ENCODE results near the gene GNE.

The GNE gene

GRCh38 chr9:36191686-36192085 is 66.6 kb downstream of the GNE start:
- H3K79me2 ChIP-seq (ENCODE audit: control insufficient read depth, insufficient read depth, low read length, poor library complexity) = peaks cover 19% of the 10 kb centered on the region
- H3K23ac ChIP-seq (ENCODE audit: low read length) = no peak overlapping the region
- peak overlapping the region; percentile 100 for H3K4ac ChIP-seq (ENCODE audit: low read depth, low read length)
- no peak overlapping the region for H4K91ac ChIP-seq (ENCODE audit: low read depth, low read length)
- H3K36me3 ChIP-seq (ENCODE audit: control insufficient read depth in 1 of 2, insufficient read depth in 2 of 2, low read length in 2 of 2) = peaks cover 0 to 4% of the 10 kb centered on the region in 2 experiments
- no peaks in the 10 kb centered on the region for H3K9me3 ChIP-seq (ENCODE audit: insufficient read depth, low read depth, low read length)
- H2BK5ac ChIP-seq (ENCODE audit: low read depth, low read length, poor library complexity) = peak overlapping the region; percentile 22
- DNase-seq = no peak
- H4K8ac ChIP-seq (ENCODE audit: low read depth, low read length) = peak overlapping the region; percentile 56
- H3K4me3 ChIP-seq (ENCODE audit: low read depth, low read length) = peak overlapping the region; percentile 58
- peak overlapping the region; percentile 26 for H3K18ac ChIP-seq (ENCODE audit: low read length)
- H3K14ac ChIP-seq (ENCODE audit: low read length) = no peak overlapping the region
- peak overlapping the region; percentile 70 for H3K4me2 ChIP-seq (ENCODE audit: low read length)
- no peaks in the 10 kb centered on the region for H3K27me3 ChIP-seq (ENCODE audit: insufficient read depth, low read length)
- H4K12ac ChIP-seq (ENCODE audit: low read depth, low read length) = no peak overlapping the region
- H2AFZ ChIP-seq (ENCODE audit: insufficient read depth, low read length, poor library complexity) = no peak overlapping the region
- peaks cover 14% of the 10 kb centered on the region for H3K79me1 ChIP-seq (ENCODE audit: low read length)
- no peak overlapping the region for H2BK12ac ChIP-seq (ENCODE audit: low read length)
- peaks cover 7 to 20% of the 10 kb centered on the region in 2 experiments for H3K4me1 ChIP-seq (ENCODE audit: control insufficient read depth in 1 of 2, insufficient read depth in 2 of 2, low read length in 2 of 2)
- H3K9ac ChIP-seq (ENCODE audit: low read length) = peak overlapping the region; percentile 41
- no peak overlapping the region for H3K27ac ChIP-seq (ENCODE audit: low read depth, low read length)
- H2AK5ac ChIP-seq (ENCODE audit: low read length) = no peak overlapping the region
- H2BK120ac ChIP-seq (ENCODE audit: insufficient read depth, low read length, poor library complexity) = no peak overlapping the region
- WGBS (ENCODE audit: extremely low coverage, insufficient coverage, insufficient read length) = no CpG with 5 or more reads among the region's 7 CpGs

GRCh38 chr9:36191290-36191645 is 67.0 kb downstream of the GNE start:
- H3K14ac ChIP-seq (ENCODE audit: low read length) = peak overlapping the region; percentile 93
- H2BK5ac ChIP-seq (ENCODE audit: low read depth, low read length, poor library complexity) = peak overlapping the region; percentile 87
- peak in 1 of 2 donors; percentile 51 for DNase-seq
- peak overlapping the region; percentile 70 for H3K4me2 ChIP-seq (ENCODE audit: low read length)
- no peak overlapping the region for H2BK12ac ChIP-seq (ENCODE audit: low read length)
- H4K91ac ChIP-seq (ENCODE audit: low read depth, low read length) = peak overlapping the region; percentile 92
- peak overlapping the region; percentile 93 for H2BK120ac ChIP-seq (ENCODE audit: insufficient read depth, low read length, poor library complexity)
- peak overlapping the region; percentile 81 for H3K27ac ChIP-seq (ENCODE audit: low read depth, low read length)
- H4K12ac ChIP-seq (ENCODE audit: low read depth, low read length) = peak overlapping the region; percentile 80
- peaks cover 0 to 2% of the 10 kb centered on the region in 2 experiments for H3K36me3 ChIP-seq (ENCODE audit: control insufficient read depth in 1 of 2, insufficient read depth in 2 of 2, low read length in 2 of 2)
- no peaks in the 10 kb centered on the region for H3K27me3 ChIP-seq (ENCODE audit: insufficient read depth, low read length)
- peaks cover 18% of the 10 kb centered on the region for H3K79me2 ChIP-seq (ENCODE audit: control insufficient read depth, insufficient read depth, low read length, poor library complexity)
- peaks cover 14% of the 10 kb centered on the region for H3K79me1 ChIP-seq (ENCODE audit: low read length)
- peak overlapping the region; percentile 83 for H2AK5ac ChIP-seq (ENCODE audit: low read length)
- peak overlapping the region; percentile 96 for H3K4me3 ChIP-seq (ENCODE audit: low read depth, low read length)
- peak overlapping the region; percentile 98 for H3K18ac ChIP-seq (ENCODE audit: low read length)
- H3K4me1 ChIP-seq (ENCODE audit: control insufficient read depth in 1 of 2, insufficient read depth in 2 of 2, low read length in 2 of 2) = peaks cover 7 to 20% of the 10 kb centered on the region in 2 experiments
- peak overlapping the region; percentile 95 for H4K8ac ChIP-seq (ENCODE audit: low read depth, low read length)
- no peak overlapping the region for H3K23ac ChIP-seq (ENCODE audit: low read length)
- no peaks in the 10 kb centered on the region for H3K9me3 ChIP-seq (ENCODE audit: insufficient read depth, low read depth, low read length)
- H3K4ac ChIP-seq (ENCODE audit: low read depth, low read length) = peak overlapping the region; percentile 100
- peak overlapping the region; percentile 98 for H3K9ac ChIP-seq (ENCODE audit: low read length)
- peak overlapping the region; percentile 71 for H2AFZ ChIP-seq (ENCODE audit: insufficient read depth, low read length, poor library complexity)
- WGBS (ENCODE audit: extremely low coverage, insufficient coverage, insufficient read length) = no CpG with 5 or more reads among the region's 18 CpGs

GRCh38 chr9:36190388-36191289 is 67.6 kb downstream of the GNE start, which contains the start of gene CLTA:
TSS of gene CLTA (plus strand) at chr9:36190921. CDS start at chr9:36191057, 136 bp downstream.
- Histone ChIP-seq H3K79me1 (ENCODE audit: low read length) (peaks cover 14% of the 10 kb centered on the region), H2BK5ac (ENCODE audit: low read depth, low read length, poor library complexity) (peak within 1 kb of the TSS; percentile 87), H4K8ac (ENCODE audit: low read depth, low read length) (peak within 1 kb of the TSS; percentile 95), H3K4me1 (ENCODE audit: control insufficient read depth in 1 of 2, insufficient read depth in 2 of 2, low read length in 2 of 2) (peaks cover 7 to 20% of the 10 kb centered on the region in 2 experiments), H3K23ac (ENCODE audit: low read length) (no peak within 1 kb of the TSS), H3K4ac (ENCODE audit: low read depth, low read length) (peak within 1 kb of the TSS; percentile 100), H3K27me3 (ENCODE audit: insufficient read depth, low read length) (no peaks in the 10 kb centered on the region), H2AK5ac (ENCODE audit: low read length) (peak within 1 kb of the TSS; percentile 83), H3K18ac (ENCODE audit: low read length) (peak within 1 kb of the TSS; percentile 98), H4K12ac (ENCODE audit: low read depth, low read length) (peak within 1 kb of the TSS; percentile 80), H3K4me2 (ENCODE audit: low read length) (peak within 1 kb of the TSS; percentile 70), H4K91ac (ENCODE audit: low read depth, low read length) (peak within 1 kb of the TSS; percentile 92), H3K79me2 (ENCODE audit: control insufficient read depth, insufficient read depth, low read length, poor library complexity) (peaks cover 18% of the 10 kb centered on the region), H3K4me3 (ENCODE audit: low read depth, low read length) (peak within 1 kb of the TSS; percentile 96), H3K9ac (ENCODE audit: low read length) (peak within 1 kb of the TSS; percentile 98), H2AFZ (ENCODE audit: insufficient read depth, low read length, poor library complexity) (peak within 1 kb of the TSS; percentile 81), H3K14ac (ENCODE audit: low read length) (peak within 1 kb of the TSS; percentile 93), H2BK12ac (ENCODE audit: low read length) (no peak within 1 kb of the TSS), H3K36me3 (ENCODE audit: control insufficient read depth in 1 of 2, insufficient read depth in 2 of 2, low read length in 2 of 2) (peaks cover 0 to 2% of the 10 kb centered on the region in 2 experiments), H3K9me3 (ENCODE audit: insufficient read depth, low read depth, low read length) (no peaks in the 10 kb centered on the region), H3K27ac (ENCODE audit: low read depth, low read length) (peak within 1 kb of the TSS; percentile 81), H2BK120ac (ENCODE audit: insufficient read depth, low read length, poor library complexity) (peak within 1 kb of the TSS; percentile 93)
- WGBS (ENCODE audit: extremely low coverage, insufficient coverage, insufficient read length) = no CpG with 5 or more reads among the region's 68 CpGs
- DNase-seq = peak; percentile 98 to 99

- H4K12ac ChIP-seq (ENCODE audit: low read depth, low read length) = no peak overlapping the region
- peaks cover 14% of the 10 kb centered on the region for H3K79me1 ChIP-seq (ENCODE audit: low read length)
- H3K18ac ChIP-seq (ENCODE audit: low read length) = no peak overlapping the region
- H2BK12ac ChIP-seq (ENCODE audit: low read length) = no peak overlapping the region
- no peak overlapping the region for H3K14ac ChIP-seq (ENCODE audit: low read length)
- peak overlapping the region; percentile 84 for H4K8ac ChIP-seq (ENCODE audit: low read depth, low read length)
- H3K4me3 ChIP-seq (ENCODE audit: low read depth, low read length) = no peak overlapping the region
- no CpG with 5 or more reads among the region's 9 CpGs for WGBS (ENCODE audit: extremely low coverage, insufficient coverage, insufficient read length)
- no peak overlapping the region for H3K4ac ChIP-seq (ENCODE audit: low read depth, low read length)
- H3K23ac ChIP-seq (ENCODE audit: low read length) = no peak overlapping the region
- H3K4me1 ChIP-seq (ENCODE audit: control insufficient read depth in 1 of 2, insufficient read depth in 2 of 2, low read length in 2 of 2) = peaks cover 7 to 20% of the 10 kb centered on the region in 2 experiments
- H2BK120ac ChIP-seq (ENCODE audit: insufficient read depth, low read length, poor library complexity) = no peak overlapping the region
- H2BK5ac ChIP-seq (ENCODE audit: low read depth, low read length, poor library complexity) = no peak overlapping the region
- H2AFZ ChIP-seq (ENCODE audit: insufficient read depth, low read length, poor library complexity) = no peak overlapping the region
- H3K27me3 ChIP-seq (ENCODE audit: insufficient read depth, low read length) = no peaks in the 10 kb centered on the region
- peak overlapping the region; percentile 48 for H3K27ac ChIP-seq (ENCODE audit: low read depth, low read length)
- H3K79me2 ChIP-seq (ENCODE audit: control insufficient read depth, insufficient read depth, low read length, poor library complexity) = peaks cover 18% of the 10 kb centered on the region
- no peaks in the 10 kb centered on the region for H3K9me3 ChIP-seq (ENCODE audit: insufficient read depth, low read depth, low read length)
- peak overlapping the region; percentile 30 for H3K4me2 ChIP-seq (ENCODE audit: low read length)
- peak; percentile 64 to 78 for DNase-seq
- H2AK5ac ChIP-seq (ENCODE audit: low read length) = no peak overlapping the region
- H4K91ac ChIP-seq (ENCODE audit: low read depth, low read length) = no peak overlapping the region
- peaks cover 0 to 2% of the 10 kb centered on the region in 2 experiments for H3K36me3 ChIP-seq (ENCODE audit: control insufficient read depth in 1 of 2, insufficient read depth in 2 of 2, low read length in 2 of 2)
- no peak overlapping the region for H3K9ac ChIP-seq (ENCODE audit: low read length)
Measured at GRCh38 chr9:36189976-36190375, 68.3 kb downstream of the GNE start.

Measured in trophoblast cell (in vitro differentiated cells and primary cell).